Peyer's patch (tissue), 4 donors: ENCODE data around the gene CHD9.

Experiments
- CTCF ChIP-seq, 6 experiments: fragments of 450-650 bp in 4 of 6; fragments of 200-600 bp in 2 of 6; sonication (generic) in 1 of 6; IDR thresholded peaks; one replicate each; pipeline ENCODE4 v1.5.1; 2017 to 2019; ENCODE audit warnings: antibody characterized with exemption in 6 of 6, mild to moderate bottlenecking in 3 of 6, moderate library complexity in 1 of 6
- POLR2A ChIP-seq, 2 donors: fragments of 450-650 bp; IDR thresholded peaks; one replicate each; pipeline ENCODE4 v1.5.1; 2017; ENCODE audit warnings: antibody characterized with exemption in 2 of 2, mild to moderate bottlenecking in 2 of 2, moderate library complexity in 2 of 2

- TF ChIP-seq POLR2A (IDR thresholded peaks at IDR 0.05) (no peak), CTCF (IDR thresholded peaks at IDR 0.05) (no peak)
Observed at GRCh38 chr16:53369921-53370320, 315.1 kb downstream of the CHD9 start.
